Measurements from ENCODE around the gene THEMIS2. TPM values are rescaled to one million over a fixed set of nuclear protein-coding genes. Genes with fewer than 3 reads are reported as not detected.
A peak's percentile ranks its signal among the peaks of the same experiment; 100 is the strongest.

The THEMIS2 gene
- total RNA-seq, 1 experiment from 2014 or later = 17.2 TPM

- no peaks in the 10 kb centered on the region; the same call in 1 of the 2 replicates for H3K27me3 Mint-ChIP-seq (ENCODE audit: low read depth)
- no peak for DNase-seq
- peak overlapping the region; percentile 57 for H3K4me2 ChIP-seq (ENCODE audit: insufficient read depth, insufficient read length, low read length)
- H3K23me2 ChIP-seq (ENCODE audit: insufficient read length, low read depth, low read length, poor library complexity, severe bottlenecking) = peaks cover 6% of the 10 kb centered on the region
- no peak overlapping the region for H2BK12ac ChIP-seq (ENCODE audit: insufficient read length, low read depth, low read length)
- no peaks in the 10 kb centered on the region; the same call in 1 of the 2 replicates for H3K4me1 ChIP-seq (ENCODE audit: insufficient read depth, low read length)
- no peak overlapping the region for H2BK15ac ChIP-seq (ENCODE audit: low read depth, low read length)
- peaks cover 0 to 9% (median 6%) of the 10 kb centered on the region in 3 experiments; a peak in 3 of 7 replicates for H3K36me3 Mint-ChIP-seq (ENCODE audit: insufficient read depth in 1 of 3, low read depth in 3 of 3)
- H4K20me1 ChIP-seq (ENCODE audit: control insufficient read depth, insufficient read depth, insufficient read length) = peaks cover 2% of the 10 kb centered on the region
- H4K5ac ChIP-seq (ENCODE audit: insufficient read length, low read depth, low read length) = no peak overlapping the region
- H3K4ac ChIP-seq (ENCODE audit: low read depth, low read length) = no peak overlapping the region
- H2AK5ac ChIP-seq (ENCODE audit: insufficient read length, low read length) = no peak overlapping the region
- H3K79me1 ChIP-seq (ENCODE audit: insufficient read depth, low read depth, low read length, poor library complexity, severe bottlenecking) = no peaks in the 10 kb centered on the region
- H3K4me3 Mint-ChIP-seq = peak overlapping the region; percentile 22 to 86; a peak in 4 of 5 replicates
- no peak overlapping the region for H3K27ac Mint-ChIP-seq
- H2AFZ ChIP-seq (ENCODE audit: low read length) = no peak overlapping the region
- H3K56ac ChIP-seq (ENCODE audit: insufficient read length, low read depth, low read length) = no peak overlapping the region
- no peaks in the 10 kb centered on the region for H3K27me3 ChIP-seq (ENCODE audit: insufficient read depth, low read length)
- H3K23ac ChIP-seq (ENCODE audit: insufficient read length, low read depth, low read length) = no peak overlapping the region
- H4K8ac ChIP-seq (replicated peaks; ENCODE audit: insufficient read length, low read depth, low read length) = no peak overlapping the region
- no peak overlapping the region for H3K9ac ChIP-seq (ENCODE audit: extremely low read depth, insufficient read length, low read length)
- H3K18ac ChIP-seq (ENCODE audit: insufficient read length, low read depth, low read length) = no peak overlapping the region
- no peak overlapping the region for H3K14ac ChIP-seq (ENCODE audit: insufficient read depth, low read length)
- H3K27ac ChIP-seq (ENCODE audit: insufficient read length, low read depth, low read length) = no peak overlapping the region
- no peak overlapping the region for H3T11ph ChIP-seq (ENCODE audit: low read length)
- no peak overlapping the region for H2BK120ac ChIP-seq (ENCODE audit: low read depth, low read length, poor library complexity, severe bottlenecking)
- no peak overlapping the region for H2BK5ac ChIP-seq (ENCODE audit: insufficient read length, low read length)
- TF ChIP-seq CTCF (conservative IDR thresholded peaks at IDR 0.05) = no peak
- H2BK20ac ChIP-seq (ENCODE audit: low read depth, low read length, poor library complexity, severe bottlenecking) = no peak overlapping the region
- no CpG with 5 or more reads among the region's 16 CpGs for WGBS (ENCODE audit: extremely low coverage, insufficient read length, low lambda C conversion rate)
- no peaks in the 10 kb centered on the region; a peak in 1 of 5 replicates for H3K9me3 Mint-ChIP-seq
- H3K79me2 ChIP-seq (ENCODE audit: insufficient read depth, low read length) = no peaks in the 10 kb centered on the region
- H3K9me3 ChIP-seq (ENCODE audit: control insufficient read depth, low read depth, low read length) = no peaks in the 10 kb centered on the region
- no peak overlapping the region for H4K91ac ChIP-seq (ENCODE audit: insufficient read length, low read depth, low read length)
- peaks cover 6 to 11% of the 10 kb centered on the region in 2 experiments for H3K4me1 Mint-ChIP-seq
Observed at GRCh38 chr1:27873671-27874384, 1.5 kb downstream of the THEMIS2 start.

All from H9 (cell line).